K562 (cell line): ENCODE results near the gene TMEM132C.

Experiments used
- BRF1 ChIP-seq: IDR thresholded peaks from 3 replicates; pipeline ENCODE4 v1.6.1; 2011; ENCODE audit warnings: borderline replicate concordance, mild to moderate bottlenecking; ENCODE audit not compliant: insufficient read length; ENCODE audit errors: extremely low read depth
- POLR2H ChIP-seq: IDR thresholded peaks from 2 replicates; pipeline ENCODE4 v1.6.1; 2016; ENCODE audit warnings: missing genetic modification characterization, low read depth, mild to moderate bottlenecking, control low read depth, missing compliant biosample characterization, moderate library complexity
- SP1 ChIP-seq: sonication (generic); formaldehyde crosslinking; IDR thresholded peaks from 2 replicates; pipeline ENCODE4 v1.8.1; 2022; ENCODE audit warnings: mild to moderate bottlenecking, missing genetic modification reagents
- TF ChIP-seq, protein P1 (sequence below): sonication (generic); formaldehyde crosslinking; IDR thresholded peaks from 2 replicates; pipeline ENCODE4 v1.5.0; 2020; ENCODE audit warnings: missing genetic modification reagents

- TF ChIP-seq, protein P1, sequence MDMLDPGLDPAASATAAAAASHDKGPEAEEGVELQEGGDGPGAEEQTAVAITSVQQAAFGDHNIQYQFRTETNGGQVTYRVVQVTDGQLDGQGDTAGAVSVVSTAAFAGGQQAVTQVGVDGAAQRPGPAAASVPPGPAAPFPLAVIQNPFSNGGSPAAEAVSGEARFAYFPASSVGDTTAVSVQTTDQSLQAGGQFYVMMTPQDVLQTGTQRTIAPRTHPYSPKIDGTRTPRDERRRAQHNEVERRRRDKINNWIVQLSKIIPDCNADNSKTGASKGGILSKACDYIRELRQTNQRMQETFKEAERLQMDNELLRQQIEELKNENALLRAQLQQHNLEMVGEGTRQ (CRISPR knock-in tag) = no peak
- TF ChIP-seq POLR2H (tag) = no peak
- no peak for TF ChIP-seq BRF1
- no peak for TF ChIP-seq SP1 (CRISPR knock-in tag)
Measured at GRCh38 chr12:128266086-128266485, 884 bp upstream of the TMEM132C start.
